H1 (cell line): Measurements from ENCODE around the gene CD164. TPM values are rescaled to one million over a fixed set of nuclear protein-coding genes. Genes with fewer than 3 reads are reported as not detected.

Experiments
- CTCF ChIA-PET: fragments of 300-600 bp; sonication (Branson Sonifier 250); formaldehyde crosslinking; loops from one replicate; lab custom pipeline; 2021; ENCODE audit not compliant: partially characterized antibody; lab: Charles Lee
- POLR2A ChIA-PET: fragments of 300-600 bp; sonication (Branson Sonifier 250); formaldehyde crosslinking; loops from one replicate; lab custom pipeline; 2021; ENCODE audit warnings: inconsistent platforms; ENCODE audit not compliant: partially characterized antibody; lab: Charles Lee
- DNase-seq, 2 experiments: peaks; one replicate each; pipeline versions ENCODE4 v3.0.0 to v3.0.0-alpha.2; 2010 to 2022; ENCODE audit warnings: low spot score in 2 of 2, low read depth in 1 of 2, mixed read lengths in 1 of 2
- FAIRE-seq: peaks from 2 replicates; lab custom pipeline; 2011; peaks lifted over from hg19 to GRCh38; lab: Jason Lieb, UNC
- H2AFZ ChIP-seq: 2 replicates; pipeline ENCODE4 v1.8.1; 2012; ENCODE audit warnings: low read length, inconsistent platforms
- H2AK5ac ChIP-seq: 2 replicates; pipeline ENCODE4 v1.6.1; 2013; ENCODE audit warnings: low read depth, low read length
- H2BK120ac ChIP-seq: replicated peaks from 2 replicates; pipeline ENCODE3; 2013; ENCODE audit warnings: low read depth, low read length, inconsistent platforms
- H2BK12ac ChIP-seq: 2 replicates; pipeline ENCODE4 v1.6.1; 2013; ENCODE audit warnings: low read depth, low read length
- H2BK15ac ChIP-seq: 2 replicates; pipeline ENCODE4 v1.6.1; 2013; ENCODE audit warnings: low read length
- H2BK20ac ChIP-seq: 2 replicates; pipeline ENCODE4 v1.6.1; 2013; ENCODE audit warnings: low read length
- H2BK5ac ChIP-seq: 2 replicates; pipeline ENCODE4 v1.6.1; 2013; ENCODE audit warnings: low read depth, low read length
- H3K14ac ChIP-seq: 2 replicates; pipeline ENCODE4 v1.6.1; 2013; ENCODE audit warnings: inconsistent platforms; ENCODE audit not compliant: insufficient read length
- H3K18ac ChIP-seq: 2 replicates; pipeline ENCODE4 v1.6.1; 2013; ENCODE audit warnings: low read length; ENCODE audit errors: extremely low read depth
- H3K23ac ChIP-seq: 2 replicates; pipeline ENCODE4 v1.6.1; 2013; ENCODE audit warnings: inconsistent platforms; ENCODE audit not compliant: insufficient read length
- H3K23me2 ChIP-seq: 2 replicates; pipeline ENCODE4 v1.6.1; 2013; ENCODE audit warnings: low read depth, low read length
- H3K27ac ChIP-seq: 2 replicates; pipeline ENCODE4 v1.6.1; 2011; ENCODE audit warnings: low read depth, low read length, inconsistent platforms
- H3K27me3 ChIP-seq, 4 experiments: replicated peaks in 1 of 4; 1 replicate in 1 of 4; 2 replicates in 3 of 4; pipeline versions ENCODE4 v1.6.1 to v1.8.1; 2011 to 2013; ENCODE audit warnings: low read length in 3 of 4, mild to moderate bottlenecking in 3 of 4, inconsistent platforms in 2 of 4, mixed read lengths in 2 of 4, moderate library complexity in 1 of 4; ENCODE audit not compliant: control insufficient read depth in 3 of 4, insufficient read depth in 3 of 4; ENCODE audit errors: extremely low read depth in 1 of 4
- H3K36me3 ChIP-seq, 4 experiments: 2 replicates each; pipeline versions ENCODE4 v1.6.1 to v1.8.1; 2011 to 2013; ENCODE audit warnings: mild to moderate bottlenecking in 4 of 4, low read length in 3 of 4, moderate library complexity in 2 of 4, control low read depth in 1 of 4, inconsistent platforms in 1 of 4; ENCODE audit not compliant: insufficient read depth in 4 of 4, control insufficient read depth in 2 of 4
- H3K4ac ChIP-seq: replicated peaks from 2 replicates; pipeline ENCODE3; 2013; ENCODE audit warnings: low read length, low read depth, mixed read lengths, inconsistent platforms; ENCODE audit not compliant: insufficient read length
- H3K4me1 ChIP-seq, 4 experiments: replicated peaks in 1 of 4; 1 replicate in 1 of 4; 2 replicates in 3 of 4; pipeline versions ENCODE4 v1.6.1 to v1.8.1; 2011 to 2013; ENCODE audit warnings: low read length in 3 of 4, inconsistent platforms in 2 of 4, mixed read lengths in 1 of 4; ENCODE audit not compliant: insufficient read depth in 4 of 4, control insufficient read depth in 3 of 4
- H3K4me2 ChIP-seq, 2 experiments: 2 replicates each; pipeline versions ENCODE4 v1.6.1 to v1.8.1; 2011 to 2013; ENCODE audit warnings: low read depth in 2 of 2, low read length in 2 of 2, control low read depth in 1 of 2, inconsistent platforms in 1 of 2, mild to moderate bottlenecking in 1 of 2; ENCODE audit not compliant: insufficient read depth in 1 of 2
- H3K4me3 ChIP-seq, 4 experiments: fragments of 200-600, 300-600 bp in 1 of 4; sonication (generic), shearing (Covaris generic), sonication (Bioruptor Twin) in 1 of 4; 2 replicates each; pipeline versions ENCODE4 v1.5.1 to v1.8.1; 2011 to 2016; ENCODE audit warnings: low read length in 4 of 4, low read depth in 3 of 4, control low read depth in 2 of 4, inconsistent platforms in 2 of 4, mild to moderate bottlenecking in 2 of 4, mixed read lengths in 1 of 4, moderate library complexity in 1 of 4; ENCODE audit not compliant: insufficient read depth in 2 of 4; ENCODE audit errors: extremely low read depth in 1 of 4
- H3K56ac ChIP-seq: replicated peaks from 2 replicates; pipeline ENCODE3; 2013; ENCODE audit warnings: low read depth, mild to moderate bottlenecking, mixed read lengths, low read length, inconsistent platforms; ENCODE audit not compliant: insufficient read length
- H3K79me1 ChIP-seq: 2 replicates; pipeline ENCODE4 v1.6.1; 2013; ENCODE audit warnings: low read depth, low read length, control low read depth
- H3K79me2 ChIP-seq, 2 experiments: 2 replicates each; pipeline versions ENCODE4 v1.6.1 to v1.8.1; 2012 to 2013; ENCODE audit warnings: low read length in 2 of 2, mild to moderate bottlenecking in 2 of 2, inconsistent platforms in 1 of 2; ENCODE audit not compliant: insufficient read depth in 2 of 2, control insufficient read depth in 1 of 2
- H3K9ac ChIP-seq, 4 experiments: replicated peaks in 1 of 4; 1 replicate in 1 of 4; 2 replicates in 3 of 4; pipeline versions ENCODE4 v1.6.1 to v1.8.1; 2011 to 2013; ENCODE audit warnings: low read depth in 3 of 4, low read length in 3 of 4, control low read depth in 2 of 4, mild to moderate bottlenecking in 2 of 4, moderate library complexity in 2 of 4, inconsistent platforms in 1 of 4; ENCODE audit errors: extremely low read depth in 1 of 4
- H3K9me3 ChIP-seq, 2 experiments: 2 replicates each; pipeline versions ENCODE4 v1.6.1 to v1.8.1; 2012 to 2013; ENCODE audit warnings: mild to moderate bottlenecking in 2 of 2, moderate library complexity in 2 of 2, control low read depth in 1 of 2, inconsistent platforms in 1 of 2, low read depth in 1 of 2, low read length in 1 of 2, mixed read lengths in 1 of 2; ENCODE audit not compliant: insufficient read depth in 2 of 2
- H4K20me1 ChIP-seq, 2 experiments: replicated peaks in 1 of 2; 2 replicates each; pipeline versions ENCODE3 to v1.8.1; 2011 to 2013; ENCODE audit warnings: inconsistent platforms in 2 of 2, low read length in 2 of 2, mild to moderate bottlenecking in 1 of 2; ENCODE audit not compliant: insufficient read depth in 2 of 2, control insufficient read depth in 1 of 2
- H4K5ac ChIP-seq: 2 replicates; pipeline ENCODE4 v1.6.1; 2013; ENCODE audit warnings: low read length, low read depth, mixed read lengths, inconsistent platforms; ENCODE audit not compliant: insufficient read length
- H4K8ac ChIP-seq: 2 replicates; pipeline ENCODE4 v1.8.0; 2013; ENCODE audit warnings: mild to moderate bottlenecking, moderate library complexity, low read length, inconsistent platforms; ENCODE audit not compliant: insufficient read depth; ENCODE audit errors: extremely low read depth
- H4K91ac ChIP-seq: replicated peaks from 2 replicates; pipeline ENCODE3; 2013; ENCODE audit warnings: low read length, mixed read lengths, inconsistent platforms; ENCODE audit not compliant: insufficient read length
- BCL11A ChIP-seq, 2 experiments: IDR thresholded peaks; one replicate each; pipeline ENCODE4 v1.6.1; 2011; ENCODE audit warnings: low read depth in 2 of 2, low read length in 2 of 2, mild to moderate bottlenecking in 2 of 2
- CHD1 ChIP-seq: IDR thresholded peaks from 2 replicates; pipeline ENCODE4 v1.6.1; 2012; ENCODE audit warnings: low read depth, low read length, improper control_type of control experiment
- CHD2 ChIP-seq: IDR thresholded peaks from 2 replicates; pipeline ENCODE4 v1.6.1; 2012; ENCODE audit warnings: low read length, improper control_type of control experiment
- EZH2 ChIP-seq: fragments of 200-600 bp; sonication (generic); IDR thresholded peaks from 2 replicates; pipeline ENCODE4 v1.7.1; 2012; ENCODE audit warnings: low read depth, mild to moderate bottlenecking, moderate library complexity, low read length, inconsistent platforms; ENCODE audit not compliant: severe bottlenecking
- FOSL1 ChIP-seq: IDR thresholded peaks from 2 replicates; pipeline ENCODE4 v1.6.1; 2011; ENCODE audit warnings: mild to moderate bottlenecking, low read depth, low read length, moderate library complexity; ENCODE audit not compliant: insufficient read depth
- SIN3A ChIP-seq, 2 experiments: IDR thresholded peaks in 1 of 2; conservative IDR thresholded peaks in 1 of 2; 2 replicates each; pipeline ENCODE4 v1.6.1; 2011 to 2012; ENCODE audit warnings: low read length in 2 of 2, improper control_type of control experiment in 1 of 2, low read depth in 1 of 2, mild to moderate bottlenecking in 1 of 2
- SP2 ChIP-seq: IDR thresholded peaks from 2 replicates; pipeline ENCODE4 v1.6.1; 2012; ENCODE audit warnings: mild to moderate bottlenecking, low read length, inconsistent platforms
- SP4 ChIP-seq: IDR thresholded peaks from 2 replicates; pipeline ENCODE4 v1.6.1; 2012; ENCODE audit warnings: low read length, inconsistent platforms
- TAF1 ChIP-seq: IDR thresholded peaks from 2 replicates; pipeline ENCODE4 v1.6.1; 2011; ENCODE audit warnings: mild to moderate bottlenecking, low read depth, low read length
- TEAD4 ChIP-seq: IDR thresholded peaks from 2 replicates; pipeline ENCODE4 v1.6.1; 2012; ENCODE audit warnings: low read depth, low read length, inconsistent platforms, mixed read lengths
- ZNF274 ChIP-seq: IDR thresholded peaks from 2 replicates; pipeline ENCODE4 v1.7.0; 2012; ENCODE audit warnings: low read length, borderline replicate concordance; ENCODE audit errors: extremely low read depth
- WGBS, 2 experiments: shearing (Covaris generic) in 1 of 2; methylation state at CpG; one replicate each; pipeline versions ENCODE4 v1.1.6 to v1.1.7; 2013 to 2015; ENCODE audit warnings: low lambda C conversion rate in 2 of 2, mixed read lengths in 2 of 2, inconsistent platforms in 1 of 2, low coverage in 1 of 2, missing lambda C conversion rate in 1 of 2; ENCODE audit not compliant: insufficient replicate concordance in 2 of 2, insufficient coverage in 1 of 2, insufficient read length in 1 of 2; ENCODE audit errors: extremely low coverage in 1 of 2, missing lambda C conversion rate in 1 of 2; 5-methylcytosine and 5-hydroxymethylcytosine counted together
- polyA plus RNA-seq, 7 experiments: library from polyadenylated mRNA; depleted of rRNA in 3 of 7; stranded (reverse) in 5 of 7; unstranded in 2 of 7; fragments of >200 nt in 5 of 7; fragments of 200-250 nt in 2 of 7; gene quantifications; 1 replicate in 5 of 7; 2 replicates in 1 of 7; 4 replicates in 1 of 7; pipeline versions ENCODE4 v1.2.1 to v1.2.3, GENCODE V29; 2011 to 2013; ENCODE audit warnings: missing spikeins in 2 of 7, mixed read lengths in 2 of 7
- total RNA-seq: library from RNA; stranded (reverse); fragmentation: NEBNext Ultra II Directional; extraction: Animal tissue kit (Norgen Biotek cat#: 25700); gene quantifications from 2 replicates; pipeline ENCODE4 v1.2.1, GENCODE V29; 2021
- TF ChIP-seq, protein P1 (sequence below): IDR thresholded peaks from 2 replicates; pipeline ENCODE4 v1.6.1; 2012; ENCODE audit warnings: low read length, inconsistent platforms

The CD164 gene
- total and polyA plus RNA-seq, 2 of the 8 experiments (the other 6 are each of a cell fraction or from before 2014, with no cell fraction given), result 69.3 to 94.3 TPM

- peaks cover 2% of the 10 kb centered on the region; the same call in 1 of the 2 replicates for H3K23me2 ChIP-seq
- H4K20me1 ChIP-seq, result peaks cover 2 to 7% of the 10 kb centered on the region in 2 experiments
- CTCF ChIA-PET, result interaction anchor here (0.5 to 5.8 kb wide), 33 partner anchors 8 to 1521 kb away, joined by 3 to 62 read pairs (median 5); partner anchors contain the start of gene PPIL6
- no peak overlapping the region; a peak in 1 of 7 replicates for H3K9ac ChIP-seq
- POLR2A ChIA-PET, result interaction anchor here (0.6 to 3.2 kb wide), 13 partner anchors 9 to 289 kb away, joined by 3 to 20 read pairs (median 4); partner anchors contain the start of genes CEP57L1, PPIL6, SESN1 and SMPD2
- no peak overlapping the region for H2AFZ ChIP-seq
- no peak overlapping the region for H3K23ac ChIP-seq
- no peaks in the 10 kb centered on the region for H3K27me3 ChIP-seq
- H2BK20ac ChIP-seq, result no peak overlapping the region
- no peak overlapping the region for H3K14ac ChIP-seq
- H3K9me3 ChIP-seq, result no peaks in the 10 kb centered on the region
- H3K4me3 ChIP-seq, result peak overlapping the region; percentile 67 to 94 (median 80)
- H3K79me1 ChIP-seq, result no peaks in the 10 kb centered on the region
- H3K4me1 ChIP-seq, result peaks cover 0 to 5% (median 0%) of the 10 kb centered on the region in 4 experiments; a peak in 2 of 7 replicates
- H2BK12ac ChIP-seq, result no peak overlapping the region
- H3K36me3 ChIP-seq, result peaks cover 0 to under 1% (median 0%) of the 10 kb centered on the region in 4 experiments; a peak in 1 of 8 replicates
- no peak overlapping the region for H2AK5ac ChIP-seq
- H4K5ac ChIP-seq, result no peak overlapping the region
- no peak overlapping the region for H4K91ac ChIP-seq
- peaks cover 20 to 33% of the 10 kb centered on the region in 2 experiments for H3K79me2 ChIP-seq
- peak overlapping the region; percentile 79 to 97 for H3K4me2 ChIP-seq
- DNase-seq (no peak), FAIRE-seq (no peak)
- H3K27ac ChIP-seq, result no peak overlapping the region
- H4K8ac ChIP-seq, result no peak overlapping the region
- no peak overlapping the region for H3K56ac ChIP-seq
- no peak overlapping the region for H2BK120ac ChIP-seq
- H3K18ac ChIP-seq, result no peak overlapping the region
- no peak overlapping the region for H2BK5ac ChIP-seq
- no peak overlapping the region for H2BK15ac ChIP-seq
- H3K4ac ChIP-seq, result no peak overlapping the region
- 42% methylated on average over 5 of the region's 5 CpGs; no CpG with 5 or more reads in 1 of the 2 experiments for WGBS, 2 experiments
- TF ChIP-seq SP4, result no peak
- TF ChIP-seq CHD1, result no peak
- no peak for TF ChIP-seq TAF1
- no peak for TF ChIP-seq ZNF274
- TF ChIP-seq SP2, result no peak
- no peak for TF ChIP-seq SIN3A (conservative IDR thresholded peaks at IDR 0.05 in 1 of 2, IDR thresholded peaks at IDR 0.05 in 1 of 2; ENCODE audit: low read depth in 1 of 2, low read length in 2 of 2)
- no peak for TF ChIP-seq BCL11A (IDR thresholded peaks at IDR 0.05; ENCODE audit: low read depth in 2 of 2, low read length in 2 of 2)
- TF ChIP-seq TEAD4, result no peak
- TF ChIP-seq EZH2, result no peak
- TF ChIP-seq, protein P1, sequence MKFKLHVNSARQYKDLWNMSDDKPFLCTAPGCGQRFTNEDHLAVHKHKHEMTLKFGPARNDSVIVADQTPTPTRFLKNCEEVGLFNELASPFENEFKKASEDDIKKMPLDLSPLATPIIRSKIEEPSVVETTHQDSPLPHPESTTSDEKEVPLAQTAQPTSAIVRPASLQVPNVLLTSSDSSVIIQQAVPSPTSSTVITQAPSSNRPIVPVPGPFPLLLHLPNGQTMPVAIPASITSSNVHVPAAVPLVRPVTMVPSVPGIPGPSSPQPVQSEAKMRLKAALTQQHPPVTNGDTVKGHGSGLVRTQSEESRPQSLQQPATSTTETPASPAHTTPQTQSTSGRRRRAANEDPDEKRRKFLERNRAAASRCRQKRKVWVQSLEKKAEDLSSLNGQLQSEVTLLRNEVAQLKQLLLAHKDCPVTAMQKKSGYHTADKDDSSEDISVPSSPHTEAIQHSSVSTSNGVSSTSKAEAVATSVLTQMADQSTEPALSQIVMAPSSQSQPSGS, result no peak
- no peak for TF ChIP-seq CHD2
- no peak for TF ChIP-seq FOSL1
Measured at GRCh38 chr6:109383438-109383940, 1.2 kb upstream of the CD164 start.
